Tibial nerve (tissue), 4 donors: Measurements from ENCODE around the gene TMEM156. TPM values are rescaled to one million over a fixed set of nuclear protein-coding genes. Genes with fewer than 3 reads are reported as not detected.
A peak's percentile ranks its signal among the peaks of the same experiment; 100 is the strongest.

Experiments
- DNase-seq, 2 donors: peaks; one replicate each; pipeline ENCODE4 v3.0.0-alpha.2; 2019; ENCODE audit warnings: low spot score in 2 of 2
- H3K27ac ChIP-seq, 4 donors: fragments of 200-600 bp; sonication (generic) in 3 of 4; one replicate each; pipeline ENCODE4 v1.5.1; 2017 to 2019; ENCODE audit warnings: mild to moderate bottlenecking in 1 of 4
- H3K27me3 ChIP-seq, 2 donors: fragments of 200-600 bp; sonication (generic) in 1 of 2; one replicate each; pipeline versions ENCODE4 v1.5.1 to v1.6.0; 2017 to 2019
- H3K36me3 ChIP-seq, 3 donors: fragments of 200-600 bp; sonication (generic); one replicate each; pipeline ENCODE4 v1.5.1; 2018 to 2019
- H3K4me1 ChIP-seq, 4 donors: fragments of 200-600 bp; sonication (generic) in 3 of 4; one replicate each; pipeline ENCODE4 v1.5.1; 2017 to 2019
- H3K4me3 ChIP-seq, 4 donors: fragments of 200-600 bp; sonication (generic) in 3 of 4; one replicate each; pipeline ENCODE4 v1.5.1; 2017 to 2019; ENCODE audit warnings: mild to moderate bottlenecking in 1 of 4, moderate library complexity in 1 of 4
- H3K9me3 ChIP-seq, 4 donors: fragments of 200-600 bp; sonication (generic) in 3 of 4; one replicate each; pipeline ENCODE4 v1.5.1; 2017 to 2019
- CTCF ChIP-seq, 5 experiments: fragments of 200-600 bp in 3 of 5; fragments of 450-650 bp in 2 of 5; sonication (generic) in 3 of 5; IDR thresholded peaks; one replicate each; pipeline ENCODE4 v1.5.1; 2016 to 2019; ENCODE audit warnings: antibody characterized with exemption in 5 of 5, mild to moderate bottlenecking in 3 of 5, moderate library complexity in 2 of 5
- EP300 ChIP-seq, 2 donors: sonication (generic); formaldehyde crosslinking; IDR thresholded peaks; one replicate each; pipeline ENCODE4 v1.6.1; 2017; ENCODE audit warnings: antibody characterized with exemption in 2 of 2, mild to moderate bottlenecking in 1 of 2
- POLR2A ChIP-seq, 2 donors: fragments of 450-650 bp; IDR thresholded peaks; one replicate each; pipeline ENCODE4 v1.6.1; 2017; ENCODE audit warnings: antibody characterized with exemption in 2 of 2, mild to moderate bottlenecking in 2 of 2, moderate library complexity in 2 of 2
- WGBS, 2 donors: methylation state at CpG; one replicate each; pipeline ENCODE4 v1.1.5; 2018; 5-methylcytosine and 5-hydroxymethylcytosine counted together
- total RNA-seq, 4 donors: library from RNA; depleted of rRNA; stranded (reverse); fragments of >200 nt; gene quantifications; one replicate each; pipeline ENCODE4 v1.1.0, GENCODE V29; 2016

Gene TMEM156
- total RNA-seq, 4 donors from 2014 or later = 0.66 to 8.6 TPM; not detected in 2

- TF ChIP-seq POLR2A (IDR thresholded peaks at IDR 0.05) (no peak), EP300 (IDR thresholded peaks at IDR 0.05) (no peak), CTCF (IDR thresholded peaks at IDR 0.05) (no peak)
- H3K4me1 ChIP-seq = peaks cover 0 to 40% (median 8%) of the 10 kb centered on the region in 4 donors
- 87 to 96% methylated on average over 2 of the region's 2 CpGs for WGBS, 2 donors
- no peak overlapping the region for H3K4me3 ChIP-seq
- H3K9me3 ChIP-seq = no peaks in the 10 kb centered on the region
- no peak overlapping the region for H3K27ac ChIP-seq
- no peaks in the 10 kb centered on the region for H3K27me3 ChIP-seq
- DNase-seq = no peak
- H3K36me3 ChIP-seq = no peaks in the 10 kb centered on the region
Measured at GRCh38 chr4:39066371-39066770, 34.2 kb upstream of the TMEM156 start.

- H3K36me3 ChIP-seq = no peaks in the 10 kb centered on the region
- no peak overlapping the region for H3K27ac ChIP-seq
- no peaks in the 10 kb centered on the region for H3K27me3 ChIP-seq
- TF ChIP-seq POLR2A (IDR thresholded peaks at IDR 0.05) (no peak), CTCF (IDR thresholded peaks at IDR 0.05) (no peak), EP300 (IDR thresholded peaks at IDR 0.05) (no peak)
- H3K4me1 ChIP-seq = peaks cover 0 to 42% (median 8%) of the 10 kb centered on the region in 4 donors
- no peak for DNase-seq
- H3K4me3 ChIP-seq = no peak overlapping the region
- H3K9me3 ChIP-seq = no peaks in the 10 kb centered on the region
Measured at GRCh38 chr4:39063430-39063829, 31.2 kb upstream of the TMEM156 start.

- peaks cover 0 to 35% (median 8%) of the 10 kb centered on the region in 4 donors for H3K4me1 ChIP-seq
- 54 to 58% methylated on average over 4 of the region's 4 CpGs for WGBS, 2 donors
- no peak for DNase-seq
- TF ChIP-seq CTCF (IDR thresholded peaks at IDR 0.05) = no peak
- TF ChIP-seq POLR2A (IDR thresholded peaks at IDR 0.05) = no peak
- no peak for TF ChIP-seq EP300 (IDR thresholded peaks at IDR 0.05)
- no peaks in the 10 kb centered on the region for H3K27me3 ChIP-seq
- no peak overlapping the region for H3K4me3 ChIP-seq
- no peaks in the 10 kb centered on the region for H3K9me3 ChIP-seq
- H3K27ac ChIP-seq = peak overlapping the region in 2 of 4 donors; percentile 10 to 23
- no peaks in the 10 kb centered on the region for H3K36me3 ChIP-seq
Measured at GRCh38 chr4:39062770-39063097, 30.5 kb upstream of the TMEM156 start.

GRCh38 chr4:39062094-39062769 lies 30.0 kb upstream of the TMEM156 start, which contains the start of gene KLHL5:
Gene KLHL5, plus strand, starts transcription at chr4:39062232. Its CDS starts 421 bp downstream, at chr4:39062653.
- 22 to 27% methylated on average over 7 of the region's 7 CpGs for whole genome bisulfite sequencing, 2 donors
- TF ChIP-seq POLR2A (IDR thresholded peaks at IDR 0.05) (no peak), CTCF (IDR thresholded peaks at IDR 0.05) (no peak), EP300 (IDR thresholded peaks at IDR 0.05) (no peak)
- H3K27me3 ChIP-seq = no peaks in the 10 kb centered on the region
- DNase-seq = no peak
- no peaks in the 10 kb centered on the region for H3K36me3 ChIP-seq
- no peak within 1 kb of the TSS for H3K4me3 ChIP-seq
- peaks cover 0 to 33% (median 8%) of the 10 kb centered on the region in 4 donors for H3K4me1 ChIP-seq
- no peaks in the 10 kb centered on the region for H3K9me3 ChIP-seq
- H3K27ac ChIP-seq = peak within 1 kb of the TSS in 2 of 4 donors; percentile 10 to 23

GRCh38 chr4:39061457-39061856 lies 29.2 kb upstream of the TMEM156 start:
- H3K27me3 ChIP-seq = no peaks in the 10 kb centered on the region
- TF ChIP-seq CTCF (IDR thresholded peaks at IDR 0.05) (no peak), EP300 (IDR thresholded peaks at IDR 0.05) (no peak), POLR2A (IDR thresholded peaks at IDR 0.05) (no peak)
- H3K4me3 ChIP-seq = no peak overlapping the region
- peaks cover 0 to 32% (median 8%) of the 10 kb centered on the region in 4 donors for H3K4me1 ChIP-seq
- WGBS, 2 donors = 84 to 88% methylated on average over 1 of the region's 1 CpG
- DNase-seq = no peak
- no peaks in the 10 kb centered on the region for H3K9me3 ChIP-seq
- no peaks in the 10 kb centered on the region for H3K36me3 ChIP-seq
- no peak overlapping the region for H3K27ac ChIP-seq
